Gastrocnemius medialis (tissue), 4 donors: Measurements from ENCODE around the gene DNAJC21. TPM values are rescaled to one million over a fixed set of nuclear protein-coding genes. Genes with fewer than 3 reads are reported as not detected.

Experiments
- ATAC-seq, 2 donors: fragments of 150-250 bp; one replicate each; pipeline ENCODE4 v1.9.1; 2016
- DNase-seq, 2 donors: peaks; one replicate each; pipeline ENCODE4 v3.0.0-alpha.2; 2019
- H3K27ac ChIP-seq, 4 donors: fragments of 200-600 bp; sonication (generic); 1 replicate in 1 of 4; 2 replicates in 3 of 4; pipeline ENCODE4 v1.5.1; 2016 to 2018; ENCODE audit warnings: mild to moderate bottlenecking in 2 of 4, moderate library complexity in 1 of 4
- H3K27me3 ChIP-seq, 3 donors: fragments of 200-600 bp; sonication (generic) in 2 of 3; 1 replicate in 1 of 3; 2 replicates in 2 of 3; pipeline versions ENCODE4 v1.5.1 to v1.6.0; 2016 to 2019; ENCODE audit warnings: mild to moderate bottlenecking in 1 of 3, moderate library complexity in 1 of 3
- H3K36me3 ChIP-seq, 2 donors: fragments of 200-600 bp; sonication (generic) in 1 of 2; one replicate each; pipeline ENCODE4 v1.5.1; 2017 to 2018
- H3K4me1 ChIP-seq, 2 donors: fragments of 200-600 bp; sonication (generic) in 1 of 2; one replicate each; pipeline ENCODE4 v1.5.1; 2016 to 2017; ENCODE audit warnings: mild to moderate bottlenecking in 2 of 2
- H3K4me3 ChIP-seq, 4 donors: fragments of 200-600 bp; sonication (generic) in 3 of 4; 1 replicate in 1 of 4; 2 replicates in 3 of 4; pipeline ENCODE4 v1.5.1; 2016 to 2019; ENCODE audit warnings: mild to moderate bottlenecking in 2 of 4
- H3K9me3 ChIP-seq, 3 donors: fragments of 200-600 bp; sonication (generic) in 2 of 3; 1 replicate in 1 of 3; 2 replicates in 2 of 3; pipeline ENCODE4 v1.5.1; 2016 to 2019
- POLR2A ChIP-seq, 2 donors: fragments of 450-650 bp; IDR thresholded peaks; one replicate each; pipeline ENCODE4 v1.6.1; 2017; ENCODE audit warnings: antibody characterized with exemption in 2 of 2, mild to moderate bottlenecking in 2 of 2, moderate library complexity in 2 of 2
- in situ Hi-C, 4 donors: fragments of 200-750 bp; cut with MboI; loops; one replicate each; pipeline versions ENCODE4 v1.15.0 to v1.8.0; 2017; ENCODE audit warnings: low sequenced_read_pairs in 4 of 4
- intact Hi-C: fragments of 100-400 bp; cut with DNase I; formaldehyde crosslinking; loops from one replicate; pipeline ENCODE4 v1.15.1; 2023; ENCODE audit warnings: low total_unique reads
- total RNA-seq, 4 donors: library from RNA; depleted of rRNA; stranded (reverse); fragments of >200 nt; gene quantifications; one replicate each; pipeline versions ENCODE4 v1.1.0 to v1.2.3, GENCODE V29; 2016
- TF ChIP-seq, protein P1 (sequence below), 5 experiments: fragments of 450-650 bp in 3 of 5; fragments of 200-600 bp in 2 of 5; sonication (generic) in 2 of 5; IDR thresholded peaks in 4 of 5; conservative IDR thresholded peaks in 1 of 5; 1 replicate in 4 of 5; 2 replicates in 1 of 5; pipeline ENCODE4 v1.5.1; 2016 to 2019; ENCODE audit warnings: antibody characterized with exemption in 5 of 5, mild to moderate bottlenecking in 3 of 5, moderate library complexity in 3 of 5

The DNAJC21 gene
- total RNA-seq, 4 donors from 2014 or later: 40.9 to 81.7 (median 74.7) TPM

DNA sequence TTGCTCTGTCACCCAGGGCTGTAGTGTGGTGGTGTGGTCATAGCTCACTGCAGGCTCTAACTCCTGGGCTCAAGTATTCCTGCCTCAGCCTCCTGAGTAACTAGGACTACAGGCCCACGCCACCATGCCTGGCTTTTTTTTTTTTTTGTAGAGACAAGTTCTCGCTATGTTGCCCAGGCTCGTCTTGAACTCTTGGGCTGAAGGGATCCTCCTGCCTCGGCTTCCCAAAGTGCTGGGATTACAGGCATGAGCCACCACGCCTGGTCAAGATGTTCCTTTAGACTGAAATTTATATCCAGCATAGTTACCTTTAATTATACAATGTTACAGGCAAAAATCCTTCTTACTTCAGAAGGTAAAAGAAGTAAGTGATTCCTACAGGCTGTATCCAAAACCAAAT, 1.6 kb upstream of the DNAJC21 start:
- Histone ChIP-seq H3K4me3 (no peak overlapping the region), H3K4me1 (peaks cover 11 to 19% of the 10 kb centered on the region in 2 donors), H3K27me3 (no peaks in the 10 kb centered on the region), H3K9me3 (no peaks in the 10 kb centered on the region), H3K36me3 (peaks cover 0 to 36% of the 10 kb centered on the region in 2 donors), H3K27ac (no peak overlapping the region)
- intact Hi-C loops (loop anchor here (5.0 to 10.0 kb wide), 2 partner anchors 273 to 1485 kb away; partner anchors contain the start of genes RAI14 and TARS1), in situ Hi-C loops (loop anchor here in 2 of 4 donors (10.0 to 25.0 kb wide), 3 partner anchors 1227 to 1490 kb away; partner anchors contain the start of genes TARS1 (in 2 of the 2), LMBRD2 (in 1 of the 2) and SKP2 (in 1 of the 2))
- DNase-seq: no peak
- ATAC-seq: no peak
- TF ChIP-seq, protein P1, sequence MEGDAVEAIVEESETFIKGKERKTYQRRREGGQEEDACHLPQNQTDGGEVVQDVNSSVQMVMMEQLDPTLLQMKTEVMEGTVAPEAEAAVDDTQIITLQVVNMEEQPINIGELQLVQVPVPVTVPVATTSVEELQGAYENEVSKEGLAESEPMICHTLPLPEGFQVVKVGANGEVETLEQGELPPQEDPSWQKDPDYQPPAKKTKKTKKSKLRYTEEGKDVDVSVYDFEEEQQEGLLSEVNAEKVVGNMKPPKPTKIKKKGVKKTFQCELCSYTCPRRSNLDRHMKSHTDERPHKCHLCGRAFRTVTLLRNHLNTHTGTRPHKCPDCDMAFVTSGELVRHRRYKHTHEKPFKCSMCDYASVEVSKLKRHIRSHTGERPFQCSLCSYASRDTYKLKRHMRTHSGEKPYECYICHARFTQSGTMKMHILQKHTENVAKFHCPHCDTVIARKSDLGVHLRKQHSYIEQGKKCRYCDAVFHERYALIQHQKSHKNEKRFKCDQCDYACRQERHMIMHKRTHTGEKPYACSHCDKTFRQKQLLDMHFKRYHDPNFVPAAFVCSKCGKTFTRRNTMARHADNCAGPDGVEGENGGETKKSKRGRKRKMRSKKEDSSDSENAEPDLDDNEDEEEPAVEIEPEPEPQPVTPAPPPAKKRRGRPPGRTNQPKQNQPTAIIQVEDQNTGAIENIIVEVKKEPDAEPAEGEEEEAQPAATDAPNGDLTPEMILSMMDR (IDR thresholded peaks at IDR 0.05 in 4 of 5, conservative IDR thresholded peaks at IDR 0.05 in 1 of 5): no peak
- TF ChIP-seq POLR2A (IDR thresholded peaks at IDR 0.05): no peak

DNA sequence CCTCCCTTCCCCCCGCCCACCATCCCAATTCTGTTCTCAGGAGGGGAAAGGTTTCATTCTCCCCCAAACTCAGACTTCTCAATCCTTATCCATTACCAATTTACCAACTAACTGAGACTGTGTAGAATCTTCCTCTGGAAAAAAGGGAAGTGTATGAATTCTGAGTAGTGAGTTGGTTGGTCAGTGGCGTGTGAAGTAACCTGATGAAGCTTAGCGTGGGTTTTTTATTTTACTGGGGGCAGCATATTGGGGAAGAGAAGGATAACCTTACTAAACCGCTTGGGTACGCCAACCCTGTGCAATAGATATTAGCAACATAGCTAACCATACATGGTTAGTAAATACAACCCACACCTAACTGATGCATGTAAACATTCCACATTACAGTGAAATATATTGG, 1.1 kb upstream of the DNAJC21 start:
- DNase-seq (no peak), ATAC-seq (no peak)
- peak overlapping the region in 2 of 4 donors; percentile 77 to 87 for H3K27ac ChIP-seq
- TF ChIP-seq, protein P1 (IDR thresholded peaks at IDR 0.05 in 4 of 5, conservative IDR thresholded peaks at IDR 0.05 in 1 of 5): no peak
- TF ChIP-seq POLR2A (IDR thresholded peaks at IDR 0.05): no peak
- H3K36me3 ChIP-seq: peaks cover 0 to 32% of the 10 kb centered on the region in 2 donors
- in situ Hi-C loops: loop anchor here in 2 of 4 donors (10.0 to 25.0 kb wide), 3 partner anchors 1227 to 1491 kb away; partner anchors contain the start of genes TARS1 (in 2 of the 2), LMBRD2 (in 1 of the 2) and SKP2 (in 1 of the 2)
- intact Hi-C loops: loop anchor here (5.0 to 10.0 kb wide), 2 partner anchors 273 to 1486 kb away; partner anchors contain the start of genes RAI14 and TARS1
- H3K27me3 ChIP-seq: no peaks in the 10 kb centered on the region
- peaks cover 11 to 19% of the 10 kb centered on the region in 2 donors for H3K4me1 ChIP-seq
- H3K4me3 ChIP-seq: no peak overlapping the region
- H3K9me3 ChIP-seq: no peaks in the 10 kb centered on the region

DNA sequence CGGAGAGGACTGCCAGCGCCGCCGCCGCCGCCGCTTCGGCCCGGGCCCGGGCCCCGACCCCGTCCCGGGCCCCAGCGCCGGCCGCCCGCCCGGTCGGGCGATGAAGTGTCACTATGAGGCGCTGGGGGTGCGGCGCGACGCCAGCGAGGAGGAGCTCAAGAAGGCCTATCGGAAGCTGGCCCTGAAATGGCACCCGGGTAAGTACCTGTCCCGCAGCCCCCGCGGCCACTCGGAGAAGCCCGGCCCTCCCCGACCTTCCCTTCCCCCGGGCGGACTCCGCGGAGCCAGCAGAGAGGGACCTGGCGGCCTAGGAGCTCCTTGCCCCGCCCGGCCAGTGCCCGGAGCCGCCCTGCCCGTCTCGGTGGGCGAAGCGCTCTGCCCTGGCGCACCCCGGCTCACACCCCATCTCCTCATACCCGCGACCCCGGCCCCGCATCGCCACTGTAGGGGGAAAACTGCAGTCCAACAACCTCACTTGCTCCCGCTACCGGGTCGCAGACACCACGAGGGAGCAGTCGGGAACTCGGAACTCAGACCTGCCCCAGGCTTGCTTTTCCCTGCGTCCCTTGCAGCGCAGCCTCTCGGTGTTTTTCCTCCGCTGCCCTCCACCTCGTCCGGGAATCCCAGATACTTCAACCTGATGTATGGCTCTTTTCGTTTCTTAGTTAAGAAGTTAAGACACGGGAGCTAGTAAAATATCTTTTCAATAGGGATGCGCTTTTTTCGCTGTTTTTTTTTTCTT, 532 bp downstream of the DNAJC21 start:
- ATAC-seq (peak; percentile 87 to 92), DNase-seq (peak; percentile 89 to 95)
- H3K27me3 ChIP-seq: no peaks in the 10 kb centered on the region
- TF ChIP-seq POLR2A (IDR thresholded peaks at IDR 0.05): peak; percentile 66 to 82
- TF ChIP-seq, protein P1 (IDR thresholded peaks at IDR 0.05 in 4 of 5, conservative IDR thresholded peaks at IDR 0.05 in 1 of 5): no peak
- H3K4me1 ChIP-seq: peaks cover 11 to 19% of the 10 kb centered on the region in 2 donors
- peak overlapping the region; percentile 83 to 98 (median 84) for H3K4me3 ChIP-seq
- no peaks in the 10 kb centered on the region for H3K9me3 ChIP-seq
- intact Hi-C loops: loop anchor here (1.0 to 10.0 kb wide), 3 partner anchors 15 to 1488 kb away; partner anchors contain the start of genes BRIX1, RAD1, RAI14 and TARS1
- in situ Hi-C loops: loop anchor here in 2 of 4 donors (10.0 to 25.0 kb wide), 3 partner anchors 1225 to 1493 kb away; partner anchors contain the start of genes TARS1 (in 2 of the 2), LMBRD2 (in 1 of the 2) and SKP2 (in 1 of the 2)
- peaks cover 0 to 17% of the 10 kb centered on the region in 2 donors for H3K36me3 ChIP-seq
- H3K27ac ChIP-seq: peak overlapping the region; percentile 94 to 100 (median 96)

DNA sequence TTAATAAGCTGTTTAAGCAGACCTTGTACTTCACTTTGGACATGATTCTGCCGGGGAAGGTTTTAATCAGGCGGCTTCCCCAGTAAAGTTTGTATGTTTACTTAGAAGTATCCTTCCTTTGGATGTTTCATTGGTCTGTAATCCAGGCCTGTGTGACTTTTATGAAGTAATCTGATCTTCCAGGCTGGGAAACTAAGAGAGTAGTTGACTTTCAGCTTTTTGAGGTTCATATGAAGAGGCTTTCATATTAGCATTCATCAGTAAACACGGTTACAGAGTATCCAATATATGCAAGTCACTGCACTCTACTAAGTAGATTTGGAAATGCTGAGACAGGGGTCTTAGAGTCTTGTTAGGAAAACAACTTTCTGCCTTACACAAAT, 1.1 kb downstream of the DNAJC21 start:
- no peaks in the 10 kb centered on the region for H3K27me3 ChIP-seq
- ATAC-seq (no peak), DNase-seq (no peak)
- H3K36me3 ChIP-seq: peaks cover 0 to 17% of the 10 kb centered on the region in 2 donors
- H3K27ac ChIP-seq: peak overlapping the region; percentile 94 to 100 (median 96)
- in situ Hi-C loops: loop anchor here in 1 of 4 donors (25.0 kb wide), 1 partner anchor 1493 kb away; the partner anchor contains the start of gene TARS1
- H3K4me1 ChIP-seq: peaks cover 11 to 19% of the 10 kb centered on the region in 2 donors
- H3K9me3 ChIP-seq: no peaks in the 10 kb centered on the region
- TF ChIP-seq, protein P1 (IDR thresholded peaks at IDR 0.05 in 4 of 5, conservative IDR thresholded peaks at IDR 0.05 in 1 of 5): no peak
- TF ChIP-seq POLR2A (IDR thresholded peaks at IDR 0.05): no peak
- intact Hi-C loops: no loop called here
- H3K4me3 ChIP-seq: peak overlapping the region; percentile 83 to 98 (median 84)
